Activated CD8-positive, alpha-beta memory T cell treated with anti-CD3 and anti-CD28 coated beads, Interleukin-2, amount 50 U/mL, for 1 hour (primary cell): ENCODE data around the gene NOTCH2.

ENCODE experiments used
- DNase-seq: peaks from one replicate; pipeline ENCODE4 v3.0.0-alpha.2; 2020; ENCODE audit errors: extremely low read depth

NOTCH2 gene

DNA sequence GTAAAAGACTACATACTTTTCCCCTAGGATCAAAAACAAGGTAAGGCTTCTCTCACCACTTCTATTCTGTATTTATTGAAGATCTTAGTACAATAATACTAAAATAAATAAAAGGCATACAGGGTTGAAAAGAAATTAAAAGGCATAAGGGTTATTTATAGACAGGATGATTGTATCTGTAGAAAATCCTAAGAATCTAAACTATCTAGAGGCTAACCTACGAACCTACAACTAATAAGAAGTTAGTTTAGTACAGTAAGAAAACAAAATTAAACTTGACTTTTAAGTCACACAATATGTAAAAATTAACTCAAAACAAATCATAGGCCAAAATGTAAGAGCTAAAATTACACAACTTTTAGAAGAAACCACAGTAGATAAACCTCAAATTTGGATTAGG is 122.7 kb downstream of the NOTCH2 start:
- no peak for DNase-seq

DNA sequence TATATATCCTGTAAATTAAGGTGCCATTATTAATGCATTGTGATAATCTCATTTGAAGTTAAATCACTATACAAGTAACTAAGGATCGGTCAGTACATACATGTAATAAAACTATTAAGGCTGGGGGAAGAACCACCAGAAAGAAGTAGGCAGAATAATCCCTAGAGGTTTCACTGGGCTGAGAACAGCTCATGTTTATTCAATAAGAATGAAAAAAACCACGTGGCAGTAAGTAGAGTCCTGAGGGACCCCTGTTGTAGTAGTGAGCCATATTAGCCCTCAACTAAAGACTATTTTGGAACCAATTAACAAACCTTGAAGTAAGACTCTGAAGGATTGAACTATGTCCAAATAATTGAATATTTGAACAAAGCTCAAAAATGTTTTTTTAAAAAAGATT is 126.2 kb downstream of the NOTCH2 start:
- no peak for DNase-seq

GRCh38 chr1:119941392-119941791 is 128.1 kb downstream of the NOTCH2 start:
- no peak for DNase-seq

- no peak for DNase-seq
Measured at GRCh38 chr1:119940697-119941096, 128.8 kb downstream of the NOTCH2 start.

GRCh38 chr1:119937198-119937597 is 132.3 kb downstream of the NOTCH2 start:
- no peak for DNase-seq

DNA sequence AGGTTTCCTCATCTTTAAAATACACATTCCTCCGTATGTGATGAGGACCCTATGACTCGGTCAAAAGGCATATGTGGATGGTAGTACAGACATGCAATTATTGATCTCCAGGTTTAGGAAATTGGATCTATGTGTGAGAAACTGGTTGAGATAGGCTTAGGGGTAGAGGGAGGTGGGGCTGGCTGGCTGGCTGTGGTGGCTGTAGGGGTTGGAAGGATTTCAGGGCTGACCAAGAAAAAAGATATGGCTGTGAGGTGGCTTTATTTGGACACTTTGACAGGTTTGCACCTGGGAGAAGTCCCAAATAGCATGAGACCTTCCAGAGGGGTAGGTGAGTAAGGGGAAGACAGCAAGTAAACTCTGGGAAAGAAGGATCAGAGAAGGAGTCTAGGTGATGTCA is 133.5 kb downstream of the NOTCH2 start:
- no peak for DNase-seq

DNA sequence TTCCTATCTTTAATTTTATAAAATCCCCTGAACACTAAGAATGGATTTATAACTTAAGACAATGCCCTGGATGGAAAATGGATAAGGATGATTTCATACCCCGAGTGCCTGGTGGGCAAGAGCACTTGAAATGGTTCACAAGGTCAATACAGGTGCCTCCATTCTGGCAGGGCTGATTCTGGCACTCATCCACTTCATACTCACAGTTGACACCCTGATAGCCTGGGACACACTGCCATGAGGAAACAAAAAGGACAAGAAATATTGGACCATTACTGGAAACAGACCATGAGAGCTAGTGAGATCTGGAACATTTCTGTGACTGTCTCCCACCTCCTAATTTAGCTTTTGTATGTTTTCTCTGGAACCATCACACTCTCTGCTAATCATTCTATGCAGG is 134.1 kb downstream of the NOTCH2 start:
- no peak for DNase-seq

GRCh38 chr1:119933397-119933796 is 136.1 kb downstream of the NOTCH2 start:
- no peak for DNase-seq

DNA sequence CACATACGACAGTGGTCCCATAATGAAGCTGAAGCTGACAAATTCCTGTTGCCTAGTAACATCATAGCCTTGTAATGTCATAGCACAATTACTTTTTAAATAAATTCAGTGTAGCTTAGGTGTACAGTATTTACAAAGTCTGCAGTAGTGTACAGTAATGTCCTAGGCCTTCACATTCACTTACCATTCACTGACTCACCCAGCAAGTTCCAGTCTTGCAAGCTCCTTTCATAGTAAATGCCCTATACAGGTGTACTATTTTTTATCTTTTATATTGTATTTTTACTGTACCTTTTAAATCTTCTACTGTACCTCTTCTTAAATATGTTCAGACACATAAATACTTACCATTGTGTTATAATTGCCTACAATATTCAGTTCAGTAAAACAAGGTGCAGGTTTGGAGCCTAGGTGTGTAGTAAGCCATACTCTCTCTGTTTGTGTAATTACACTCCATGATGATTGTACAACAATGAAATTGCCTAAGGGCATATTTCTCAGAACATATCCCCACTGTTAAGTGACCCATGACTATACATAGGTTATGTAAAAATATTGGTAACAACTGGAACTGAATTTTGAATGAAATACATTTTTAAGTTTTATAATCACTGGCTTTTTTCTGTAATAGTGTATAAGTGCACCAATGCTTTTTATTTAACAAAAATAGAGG is 139.7 kb downstream of the NOTCH2 start:
- no peak for DNase-seq

DNA sequence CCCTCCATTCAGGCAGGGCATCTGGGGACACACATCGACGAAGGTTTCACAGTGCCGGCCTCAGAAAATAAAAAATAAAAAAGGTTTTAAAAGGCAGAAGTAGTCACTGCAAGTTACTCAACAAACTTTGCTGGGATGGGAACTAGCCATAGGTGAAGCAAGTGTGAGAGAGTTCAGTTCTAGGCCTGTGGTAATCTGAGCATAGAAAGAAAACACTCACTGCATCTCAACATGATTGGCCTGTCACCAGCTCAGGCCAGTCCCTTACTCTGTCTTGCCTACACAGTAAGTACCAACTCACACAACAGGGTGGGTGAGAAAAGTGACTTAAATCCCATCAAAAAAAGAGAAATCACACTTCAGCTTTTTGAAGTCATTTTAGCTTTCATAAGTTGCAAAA is 142.9 kb downstream of the NOTCH2 start:
- no peak for DNase-seq

- DNase-seq = no peak
Measured at GRCh38 chr1:119924948-119925898, 144.2 kb downstream of the NOTCH2 start.

DNA sequence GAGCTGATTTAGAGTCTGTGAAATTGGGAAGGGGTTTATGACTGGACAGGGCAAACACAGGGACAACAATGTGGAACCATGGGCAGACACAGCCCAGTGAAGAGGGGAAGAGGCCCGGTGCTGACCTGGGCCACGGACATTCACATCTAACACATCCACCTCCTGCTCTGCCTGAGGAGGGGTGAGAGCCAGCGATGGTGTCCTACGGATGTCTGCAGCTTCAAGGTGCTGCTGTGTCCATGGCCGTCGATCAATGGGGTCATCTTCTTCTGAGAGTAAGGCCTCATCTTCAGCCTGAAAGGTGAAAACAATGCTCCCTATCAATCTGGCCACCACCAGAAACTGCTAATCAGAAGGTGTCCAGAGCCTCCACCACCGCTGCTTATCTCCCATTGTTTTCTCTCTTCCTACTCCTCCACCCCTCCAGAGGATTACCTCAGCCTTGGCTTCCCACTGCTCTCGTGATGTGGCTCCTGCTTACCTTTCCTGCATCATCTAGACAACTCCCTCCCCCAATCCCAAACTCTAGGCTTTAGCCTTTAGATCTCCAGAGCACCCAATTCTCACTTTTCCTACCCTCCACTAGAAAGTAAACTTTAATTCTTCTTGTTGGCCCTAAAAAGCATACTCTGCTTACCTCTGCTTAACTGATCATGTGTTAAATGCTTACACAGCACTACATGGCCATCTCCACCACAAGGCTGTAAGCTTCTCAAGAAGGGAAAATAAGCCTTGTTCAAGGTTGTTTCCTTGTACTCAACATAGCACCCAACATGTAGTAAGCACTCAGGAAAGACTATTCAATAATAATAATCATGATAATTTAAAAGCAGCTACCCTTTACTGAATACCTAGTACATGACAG is 149.1 kb downstream of the NOTCH2 start:
- no peak for DNase-seq

DNA sequence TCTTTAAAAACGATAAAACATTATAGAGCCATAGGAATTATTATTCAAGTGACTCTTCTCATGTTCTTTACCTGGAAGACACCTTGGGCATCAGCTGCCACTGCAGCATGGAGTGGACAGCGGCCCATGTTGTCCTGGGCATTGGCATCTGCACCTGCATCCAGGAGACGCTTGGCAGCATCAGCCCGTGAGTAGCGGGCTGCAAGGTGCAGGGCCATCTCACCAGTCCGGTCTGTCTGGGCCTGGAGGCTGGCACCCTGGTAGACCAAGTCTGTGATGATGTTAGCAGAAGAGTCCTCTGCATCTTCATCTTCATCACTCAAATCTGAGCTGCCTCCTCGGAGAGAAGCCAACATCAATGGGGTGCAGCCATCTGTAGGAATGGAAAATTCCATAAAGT is 150.2 kb downstream of the NOTCH2 start:
- DNase-seq = no peak

DNA sequence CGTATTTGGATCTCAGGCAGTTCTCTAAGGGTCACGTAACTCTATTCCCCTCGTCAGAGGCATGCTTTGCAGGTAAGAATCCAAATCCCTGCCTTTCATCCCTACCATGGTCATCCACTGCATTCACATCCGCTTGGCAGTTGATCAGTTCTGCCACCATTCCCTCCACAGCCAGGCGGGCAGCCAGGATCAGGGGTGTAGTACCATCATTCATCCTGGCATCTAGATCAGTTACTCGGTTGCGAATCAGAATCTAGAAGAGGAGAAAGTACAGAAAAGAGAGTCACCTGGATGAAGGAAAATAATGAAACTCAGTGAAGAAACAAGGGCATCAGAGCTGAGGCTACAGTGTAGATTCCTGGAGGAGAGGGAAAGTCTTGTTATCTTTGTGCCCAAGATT is 151.2 kb downstream of the NOTCH2 start:
- DNase-seq = no peak

GRCh38 chr1:119917304-119918055 is 152.0 kb downstream of the NOTCH2 start:
- DNase-seq = no peak

DNA sequence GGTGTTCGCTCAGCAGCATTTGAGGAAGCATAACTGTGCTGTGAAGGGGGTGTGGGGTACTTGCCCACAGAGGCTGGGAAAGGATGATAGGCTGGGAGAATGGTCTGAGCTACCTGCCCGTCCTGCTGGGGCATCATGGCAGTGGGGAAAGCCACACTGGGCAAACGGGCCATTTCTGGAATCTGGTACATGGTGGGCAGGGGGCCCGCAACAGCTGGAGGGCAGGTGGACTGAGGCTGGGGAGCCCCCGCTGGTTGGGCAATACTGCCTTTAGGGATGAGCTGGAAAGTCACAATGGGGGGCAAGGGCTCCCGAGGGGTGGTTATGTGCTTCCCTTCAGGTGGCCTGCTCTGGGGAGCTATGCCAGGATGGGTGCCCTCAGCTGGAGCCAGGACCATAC is 153.9 kb downstream of the NOTCH2 start:
- DNase-seq = no peak

DNA sequence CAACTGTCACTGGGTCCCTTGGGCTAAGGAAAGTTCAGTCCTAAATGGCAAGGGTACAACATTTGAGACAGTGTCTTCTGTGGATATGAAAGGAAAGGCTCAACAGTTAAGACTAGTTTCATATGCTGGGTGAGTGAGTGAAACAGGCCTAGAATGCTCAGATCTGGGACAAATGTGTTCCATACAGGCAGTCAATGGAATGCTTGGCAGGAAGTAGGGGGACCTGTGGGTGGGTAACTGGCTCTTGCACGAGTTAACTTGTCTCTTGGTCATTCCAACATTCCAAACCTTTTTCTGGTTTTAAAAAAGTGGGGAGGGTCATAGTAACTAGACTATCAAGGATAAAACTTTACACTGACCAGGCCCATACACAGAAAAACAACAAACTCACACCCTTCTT is 155.4 kb downstream of the NOTCH2 start:
- no peak for DNase-seq

DNA sequence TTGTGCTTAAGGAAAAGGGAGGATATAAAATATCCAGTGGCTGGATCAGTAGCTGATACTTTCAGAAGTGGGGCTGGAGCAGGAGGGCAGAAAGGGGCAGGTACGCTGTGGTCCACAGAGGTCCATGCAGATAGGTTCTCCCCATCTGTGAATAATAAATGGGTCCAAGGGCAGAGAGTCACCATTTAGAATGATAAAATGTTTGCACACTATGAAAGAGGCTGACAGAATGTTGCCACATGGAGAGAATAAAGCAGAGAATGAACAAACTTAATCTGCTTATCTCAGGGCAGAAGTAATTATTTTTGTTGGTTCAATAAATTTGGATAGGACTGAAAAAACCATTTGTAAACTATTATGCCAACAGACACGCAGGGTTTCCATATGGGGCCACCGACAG is 156.5 kb downstream of the NOTCH2 start:
- no peak for DNase-seq

- DNase-seq = no peak
Measured at GRCh38 chr1:119911775-119912174, 157.7 kb downstream of the NOTCH2 start.

- DNase-seq = no peak
Measured at GRCh38 chr1:119910618-119911017, 158.8 kb downstream of the NOTCH2 start.

- no peak for DNase-seq
Measured at GRCh38 chr1:119909890-119910596, 159.4 kb downstream of the NOTCH2 start.
